Suprapubic skin (tissue), 4 donors: ENCODE data around the gene MYBPH. TPM values are rescaled to one million over a fixed set of nuclear protein-coding genes. Genes with fewer than 3 reads are reported as not detected.

ENCODE experiments used
- DNase-seq, 2 donors: peaks; one replicate each; pipeline ENCODE4 v3.0.0-alpha.2; 2019; ENCODE audit warnings: low spot score in 2 of 2
- H3K27ac ChIP-seq: fragments of 200-600 bp; sonication (generic); one replicate; pipeline ENCODE4 v1.5.1; 2019
- H3K27me3 ChIP-seq: fragments of 200-600 bp; sonication (generic); one replicate; pipeline ENCODE4 v1.5.1; 2019
- H3K36me3 ChIP-seq: fragments of 200-600 bp; sonication (generic); one replicate; pipeline ENCODE4 v1.5.1; 2019
- H3K4me1 ChIP-seq: fragments of 200-600 bp; sonication (generic); one replicate; pipeline ENCODE4 v1.5.1; 2019
- H3K4me3 ChIP-seq: fragments of 200-600 bp; sonication (generic); one replicate; pipeline ENCODE4 v1.5.1; 2019; ENCODE audit warnings: mild to moderate bottlenecking
- H3K9me3 ChIP-seq: fragments of 200-600 bp; sonication (generic); one replicate; pipeline ENCODE4 v1.5.1; 2019
- EP300 ChIP-seq: sonication (generic); formaldehyde crosslinking; IDR thresholded peaks from one replicate; pipeline ENCODE4 v1.6.1; 2017; ENCODE audit warnings: antibody characterized with exemption
- POLR2A ChIP-seq, 2 donors: fragments of 450-650 bp; IDR thresholded peaks; one replicate each; pipeline ENCODE4 v1.6.1; 2017; ENCODE audit warnings: antibody characterized with exemption in 2 of 2, mild to moderate bottlenecking in 2 of 2, moderate library complexity in 2 of 2
- POLR2AphosphoS5 ChIP-seq, 3 donors: sonication (generic); formaldehyde crosslinking; IDR thresholded peaks; one replicate each; pipeline ENCODE4 v1.6.1; 2017; ENCODE audit warnings: antibody characterized with exemption in 3 of 3
- WGBS: methylation state at CpG from one replicate; pipeline ENCODE4 v1.1.5; 2018; 5-methylcytosine and 5-hydroxymethylcytosine counted together
- total RNA-seq, 4 donors: library from RNA; depleted of rRNA; stranded (reverse); fragments of >200 nt; gene quantifications; one replicate each; pipeline ENCODE4 v1.1.0, GENCODE V29; 2016
- TF ChIP-seq, protein P1 (sequence below), 2 donors: fragments of 200-600 bp in 1 of 2; fragments of 450-650 bp in 1 of 2; sonication (generic) in 1 of 2; IDR thresholded peaks; one replicate each; pipeline ENCODE4 v1.5.1; 2016 to 2019; ENCODE audit warnings: antibody characterized with exemption in 2 of 2, mild to moderate bottlenecking in 1 of 2, moderate library complexity in 1 of 2

Gene MYBPH
- total RNA-seq, 4 donors from 2014 or later, result 0.26 TPM; not detected in 3

DNA sequence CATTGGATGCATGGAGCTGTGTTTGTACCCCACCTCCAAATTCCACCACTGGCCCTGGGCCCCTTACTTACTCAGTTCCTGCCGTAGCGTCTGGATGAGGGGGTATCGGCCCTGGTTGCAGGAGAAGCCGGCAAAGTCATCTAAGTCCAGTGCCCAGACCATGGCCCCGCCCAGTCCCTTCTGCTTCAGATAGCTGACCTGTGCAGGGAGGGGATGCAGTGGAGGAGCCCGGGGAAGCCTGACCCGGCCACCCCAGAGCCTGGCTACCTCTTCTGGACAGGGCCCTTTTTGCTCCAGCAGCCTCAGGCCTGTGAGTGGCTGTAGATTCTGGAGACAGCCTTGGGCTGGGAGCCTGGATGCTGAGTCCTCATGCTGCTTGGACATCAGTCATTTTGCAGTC lies 42.0 kb upstream of the MYBPH start:
- Histone ChIP-seq H3K27ac (no peak overlapping the region), H3K4me3 (no peak overlapping the region), H3K27me3 (peaks cover 12% of the 10 kb centered on the region), H3K4me1 (no peaks in the 10 kb centered on the region), H3K9me3 (no peaks in the 10 kb centered on the region), H3K36me3 (no peaks in the 10 kb centered on the region)
- TF ChIP-seq EP300 (no peak), POLR2AphosphoS5 (IDR thresholded peaks at IDR 0.05) (no peak), POLR2A (IDR thresholded peaks at IDR 0.05) (no peak)
- TF ChIP-seq, protein P1, sequence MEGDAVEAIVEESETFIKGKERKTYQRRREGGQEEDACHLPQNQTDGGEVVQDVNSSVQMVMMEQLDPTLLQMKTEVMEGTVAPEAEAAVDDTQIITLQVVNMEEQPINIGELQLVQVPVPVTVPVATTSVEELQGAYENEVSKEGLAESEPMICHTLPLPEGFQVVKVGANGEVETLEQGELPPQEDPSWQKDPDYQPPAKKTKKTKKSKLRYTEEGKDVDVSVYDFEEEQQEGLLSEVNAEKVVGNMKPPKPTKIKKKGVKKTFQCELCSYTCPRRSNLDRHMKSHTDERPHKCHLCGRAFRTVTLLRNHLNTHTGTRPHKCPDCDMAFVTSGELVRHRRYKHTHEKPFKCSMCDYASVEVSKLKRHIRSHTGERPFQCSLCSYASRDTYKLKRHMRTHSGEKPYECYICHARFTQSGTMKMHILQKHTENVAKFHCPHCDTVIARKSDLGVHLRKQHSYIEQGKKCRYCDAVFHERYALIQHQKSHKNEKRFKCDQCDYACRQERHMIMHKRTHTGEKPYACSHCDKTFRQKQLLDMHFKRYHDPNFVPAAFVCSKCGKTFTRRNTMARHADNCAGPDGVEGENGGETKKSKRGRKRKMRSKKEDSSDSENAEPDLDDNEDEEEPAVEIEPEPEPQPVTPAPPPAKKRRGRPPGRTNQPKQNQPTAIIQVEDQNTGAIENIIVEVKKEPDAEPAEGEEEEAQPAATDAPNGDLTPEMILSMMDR (IDR thresholded peaks at IDR 0.05), result no peak
- 78% methylated on average over 7 of the region's 7 CpGs for whole genome bisulfite sequencing
- no peak for DNase-seq

DNA sequence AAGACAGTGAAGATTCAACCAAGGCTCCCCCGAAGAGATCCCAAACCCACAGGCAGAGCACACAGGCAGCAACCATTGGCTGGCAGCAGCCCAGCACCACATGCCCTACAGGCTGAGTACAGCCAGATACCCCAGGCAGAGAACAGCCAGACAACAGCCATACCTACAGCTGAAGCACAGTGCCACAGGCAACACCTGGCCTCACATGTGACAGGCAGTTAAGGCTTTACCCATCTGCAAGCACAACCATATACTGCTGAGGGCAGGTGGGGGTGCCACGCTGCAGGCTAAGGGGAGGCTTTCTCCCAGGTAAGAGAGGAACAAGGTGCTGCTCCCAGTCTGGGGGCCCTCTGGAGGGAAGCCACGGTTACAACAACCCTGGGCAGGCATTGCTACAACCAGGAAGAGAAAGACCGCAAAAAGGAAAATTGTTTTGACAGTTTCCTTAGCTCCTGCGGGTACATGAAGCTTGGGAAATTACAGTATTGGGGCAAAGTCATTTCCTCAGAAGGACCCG lies 41.6 kb upstream of the MYBPH start:
- TF ChIP-seq POLR2A (IDR thresholded peaks at IDR 0.05), result no peak
- no peak for TF ChIP-seq POLR2AphosphoS5 (IDR thresholded peaks at IDR 0.05)
- TF ChIP-seq, protein P1 (IDR thresholded peaks at IDR 0.05), result no peak
- no peak for TF ChIP-seq EP300
- Histone ChIP-seq H3K9me3 (no peaks in the 10 kb centered on the region), H3K4me3 (no peak overlapping the region), H3K36me3 (no peaks in the 10 kb centered on the region), H3K27ac (no peak overlapping the region), H3K4me1 (no peaks in the 10 kb centered on the region), H3K27me3 (peaks cover 12% of the 10 kb centered on the region)
- WGBS, result 40% methylated on average over 1 of the region's 6 CpGs
- DNase-seq, result no peak

DNA sequence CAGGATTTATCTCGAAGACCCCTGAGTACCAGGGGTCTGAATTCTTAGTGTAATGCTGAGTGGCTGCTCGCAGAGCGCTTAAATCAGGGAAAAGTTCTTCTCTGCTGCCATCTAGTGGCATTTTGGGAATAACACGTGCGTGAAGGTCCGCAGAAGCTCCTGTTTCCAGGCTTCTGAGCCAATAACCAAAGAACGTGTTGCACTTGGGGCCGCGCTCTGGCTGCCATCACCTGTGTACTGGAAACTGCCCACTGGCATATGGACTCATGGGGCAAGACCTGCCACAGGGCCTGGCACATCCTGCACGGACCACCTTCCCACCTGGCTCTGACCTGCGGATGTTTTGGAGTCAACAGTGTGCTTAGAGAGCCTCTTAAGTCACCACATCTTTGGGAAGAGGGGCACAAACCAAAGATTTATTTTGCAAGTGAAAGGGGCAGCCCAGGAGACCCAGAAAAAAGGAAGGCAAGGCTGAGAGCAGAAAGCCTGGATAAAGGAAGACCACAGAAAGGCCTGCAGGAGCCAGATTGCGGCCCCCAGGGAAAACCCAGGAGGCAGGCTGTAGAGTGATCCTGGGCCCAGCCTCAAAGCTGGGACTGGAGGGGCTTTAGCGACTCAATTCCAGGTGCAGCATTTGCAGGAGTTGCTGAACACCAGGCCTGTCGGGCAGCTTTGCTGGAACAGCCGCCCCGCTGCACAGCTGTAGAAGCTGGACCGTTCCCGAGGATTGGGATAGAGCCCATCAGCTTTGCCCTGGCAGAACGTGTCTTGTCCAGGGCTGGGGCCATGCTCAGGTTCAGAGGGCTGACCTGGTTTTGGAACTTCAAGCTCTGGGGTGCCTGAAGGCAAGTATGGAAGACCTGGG lies 40.9 kb upstream of the MYBPH start:
- H3K4me3 ChIP-seq, result no peak overlapping the region

DNA sequence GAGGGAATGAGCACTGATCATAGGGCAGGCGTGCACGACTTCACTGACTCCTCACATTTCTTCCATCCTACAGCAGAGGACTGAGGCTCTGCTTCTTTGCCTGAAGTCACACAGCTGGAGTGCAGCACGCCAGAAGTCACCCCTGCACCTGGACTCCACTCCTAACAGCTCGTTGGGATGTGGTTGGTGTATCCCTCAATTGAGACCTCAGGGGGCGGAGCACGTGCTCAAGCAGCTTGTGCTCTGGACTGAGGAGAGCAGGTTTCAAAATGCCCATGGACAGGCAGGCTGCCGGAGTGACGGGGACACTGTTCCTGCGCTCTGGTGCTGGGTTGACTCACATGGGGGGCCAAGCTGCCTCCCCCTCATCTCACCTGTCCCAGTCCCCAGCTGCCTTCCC lies 39.9 kb upstream of the MYBPH start:
- H3K27me3 ChIP-seq, result peaks cover 12% of the 10 kb centered on the region
- TF ChIP-seq EP300 (no peak), POLR2A (IDR thresholded peaks at IDR 0.05) (no peak), POLR2AphosphoS5 (IDR thresholded peaks at IDR 0.05) (no peak)
- TF ChIP-seq, protein P1 (IDR thresholded peaks at IDR 0.05), result no peak
- DNase-seq, result no peak
- no peak overlapping the region for H3K4me3 ChIP-seq
- H3K4me1 ChIP-seq, result no peaks in the 10 kb centered on the region
- H3K36me3 ChIP-seq, result no peaks in the 10 kb centered on the region
- 65% methylated on average over 9 of the region's 9 CpGs for WGBS
- H3K27ac ChIP-seq, result no peak overlapping the region
- H3K9me3 ChIP-seq, result no peaks in the 10 kb centered on the region

More for the DNA sequence above, 40.9 kb upstream of the MYBPH start:
- Histone ChIP-seq H3K27me3 (peaks cover 12% of the 10 kb centered on the region), H3K36me3 (no peaks in the 10 kb centered on the region), H3K27ac (no peak overlapping the region), H3K9me3 (no peaks in the 10 kb centered on the region), H3K4me1 (no peaks in the 10 kb centered on the region)
- DNase-seq, result no peak
- TF ChIP-seq POLR2AphosphoS5 (IDR thresholded peaks at IDR 0.05), result no peak
- TF ChIP-seq, protein P1 (IDR thresholded peaks at IDR 0.05), result peak; percentile 55 to 77
- 39% methylated on average over 15 of the region's 19 CpGs for WGBS

DNA sequence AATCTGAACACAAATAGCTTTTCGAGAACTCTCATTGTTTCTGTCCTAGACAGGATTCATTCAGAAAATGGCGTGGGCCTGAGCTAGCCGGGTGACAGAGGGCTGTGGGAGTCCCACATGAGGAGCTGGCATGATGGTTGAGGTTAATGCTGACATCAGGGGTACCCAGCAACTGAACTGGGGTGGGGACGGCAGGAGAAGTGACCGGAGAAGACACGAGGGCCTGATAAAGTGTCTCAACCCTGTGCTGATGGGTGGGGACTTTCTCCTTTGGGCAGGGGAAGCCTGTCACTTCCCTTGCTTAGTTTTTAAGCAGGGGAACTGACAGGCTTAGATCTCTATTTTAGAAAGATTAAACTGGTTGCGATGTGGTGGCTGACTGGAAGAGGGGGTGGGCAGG lies 39.2 kb upstream of the MYBPH start:
- no peak for TF ChIP-seq POLR2A (IDR thresholded peaks at IDR 0.05)
- no peak for TF ChIP-seq POLR2AphosphoS5 (IDR thresholded peaks at IDR 0.05)
- TF ChIP-seq, protein P1 (IDR thresholded peaks at IDR 0.05), result no peak
- TF ChIP-seq EP300, result no peak
- H3K36me3 ChIP-seq, result no peaks in the 10 kb centered on the region
- no peak overlapping the region for H3K4me3 ChIP-seq
- WGBS, result 76% methylated on average over 7 of the region's 7 CpGs
- peaks cover 12% of the 10 kb centered on the region for H3K27me3 ChIP-seq
- no peak overlapping the region for H3K27ac ChIP-seq
- H3K9me3 ChIP-seq, result no peaks in the 10 kb centered on the region
- no peaks in the 10 kb centered on the region for H3K4me1 ChIP-seq
- no peak for DNase-seq
